A549 (cell line): ENCODE measurements around the gene GFM1. TPM values are rescaled to one million over a fixed set of nuclear protein-coding genes. Genes with fewer than 3 reads are reported as not detected.

Experiments used
- ATAC-seq, 2 experiments: fragments of 200-7000 bp in 1 of 2; fragments of >200 bp in 1 of 2; cut with Nextera tagmentation in 1 of 2; cut with Tn5 transposase in 1 of 2; 3 replicates each; pipeline versions ENCODE4 v1.8.0 to v1.9.1; 2018 to 2020; ENCODE audit warnings: mild to moderate bottlenecking in 1 of 2, moderate library complexity in 1 of 2
- CTCF ChIA-PET: fragments of 300-600 bp; sonication (Branson Sonifier 250); formaldehyde crosslinking; extraction: SDS; loops from one replicate; lab custom pipeline; 2021; ENCODE audit warnings: antibody characterized with exemption, inconsistent platforms; lab: Yijun Ruan, JAX
- POLR2A ChIA-PET: fragments of 350-600 bp; formaldehyde crosslinking; extraction: SDS; loops from one replicate; lab custom pipeline; 2021; ENCODE audit warnings: antibody characterized with exemption, inconsistent platforms; lab: Yijun Ruan, JAX
- DNase-seq, 2 experiments: peaks; one replicate each; pipeline versions ENCODE4 v3.0.0 to v3.0.0-alpha.2; 2011 to 2016; ENCODE audit warnings: low read depth in 1 of 2, low spot score in 1 of 2
- FAIRE-seq: peaks from 2 replicates; lab custom pipeline; 2011; peaks lifted over from hg19 to GRCh38; lab: Jason Lieb, UNC
- H3K27ac ChIP-seq, 2 experiments: fragments of >200 bp; sonication (Bioruptor Twin); formaldehyde crosslinking; 3 replicates each; pipeline ENCODE4 v1.5.1; 2016 to 2017
- H3K4me1 ChIP-seq: fragments of >200 bp; sonication (Bioruptor Twin); formaldehyde crosslinking; 3 replicates; pipeline ENCODE4 v1.6.1; 2016
- H3K4me2 ChIP-seq: fragments of >200 bp; sonication (Bioruptor Twin); formaldehyde crosslinking; 3 replicates; pipeline ENCODE4 v1.6.1; 2016
- H3K4me3 ChIP-seq: fragments of >200 bp; sonication (Bioruptor Twin); formaldehyde crosslinking; 3 replicates; pipeline ENCODE4 v1.5.1; 2016
- H3K9me3 ChIP-seq: fragments of >200 bp; sonication (Bioruptor Twin); formaldehyde crosslinking; 3 replicates; pipeline ENCODE4 v1.6.1; 2016
- BCL3 ChIP-seq: fragments of >200 bp; sonication (Bioruptor Twin); formaldehyde crosslinking; IDR thresholded peaks from 3 replicates; pipeline ENCODE4 v1.6.1; 2016
- CEBPB ChIP-seq, 2 experiments: fragments of >200 bp in 1 of 2; sonication (Bioruptor Twin) in 1 of 2; formaldehyde crosslinking in 1 of 2; IDR thresholded peaks; 2 replicates each; pipeline ENCODE4 v1.6.1; 2012 to 2016
- CHD2 ChIP-seq: fragments of 150-350 bp; IDR thresholded peaks from 2 replicates; pipeline ENCODE4 v1.6.1; 2014; ENCODE audit warnings: low read length; ENCODE audit not compliant: partially characterized antibody
- CTCF ChIP-seq: fragments of >200 bp; sonication (Bioruptor Twin); formaldehyde crosslinking; IDR thresholded peaks from 3 replicates; pipeline ENCODE4 v1.5.1; 2016
- ELK1 ChIP-seq: fragments of 150-350 bp; IDR thresholded peaks from 2 replicates; pipeline ENCODE4 v1.6.1; 2014; ENCODE audit warnings: low read depth, mild to moderate bottlenecking, low read length
- EP300 ChIP-seq, 2 experiments: fragments of >200 bp; sonication (Bioruptor Twin); formaldehyde crosslinking; IDR thresholded peaks; 2 replicates in 1 of 2; 3 replicates in 1 of 2; pipeline ENCODE4 v1.6.1; 2016 to 2017
- HDAC2 ChIP-seq: fragments of 200-600 bp; sonication (generic); IDR thresholded peaks from 2 replicates; pipeline ENCODE4 v1.6.1; 2016
- JUN ChIP-seq, 2 experiments: fragments of >200 bp; sonication (Bioruptor Twin); formaldehyde crosslinking; IDR thresholded peaks; 2 replicates in 1 of 2; 3 replicates in 1 of 2; pipeline ENCODE4 v1.6.1; 2016 to 2017
- MAX ChIP-seq: IDR thresholded peaks from 2 replicates; pipeline ENCODE4 v1.6.1; 2012
- PHF8 ChIP-seq: fragments of 200-600 bp; sonication (generic); IDR thresholded peaks from 2 replicates; pipeline ENCODE4 v1.6.1; 2016; ENCODE audit warnings: low read depth, mild to moderate bottlenecking, antibody characterized with exemption, moderate library complexity, borderline replicate concordance
- POLR2A ChIP-seq: IDR thresholded peaks from 2 replicates; pipeline ENCODE4 v1.6.1; 2012; ENCODE audit warnings: mild to moderate bottlenecking, low read length
- RAD21 ChIP-seq, 2 experiments: fragments of >200 bp in 1 of 2; sonication (Bioruptor Twin) in 1 of 2; formaldehyde crosslinking in 1 of 2; IDR thresholded peaks in 1 of 2; conservative IDR thresholded peaks in 1 of 2; 2 replicates in 1 of 2; 3 replicates in 1 of 2; pipeline ENCODE4 v1.6.1; 2012 to 2018; ENCODE audit warnings: inconsistent platforms in 1 of 2
- SMC3 ChIP-seq: fragments of >200 bp; sonication (Bioruptor Twin); formaldehyde crosslinking; IDR thresholded peaks from 3 replicates; pipeline ENCODE4 v1.6.1; 2018; ENCODE audit warnings: inconsistent platforms
- USF2 ChIP-seq: fragments of 450-650 bp; IDR thresholded peaks from 2 replicates; pipeline ENCODE4 v1.6.1; 2014; ENCODE audit warnings: antibody characterized with exemption
- ZC3H11A ChIP-seq: fragments of 450-650 bp; IDR thresholded peaks from 2 replicates; pipeline ENCODE4 v1.6.1; 2014; ENCODE audit warnings: antibody characterized with exemption, mild to moderate bottlenecking
- WGBS: methylation state at CpG from one replicate; pipeline ENCODE4 v1.1.6; 2017; ENCODE audit errors: missing lambda C conversion rate; 5-methylcytosine and 5-hydroxymethylcytosine counted together
- polyA plus RNA-seq, 4 experiments: library from polyadenylated mRNA; depleted of rRNA in 3 of 4; stranded (reverse); fragments of >200 nt; fragmentation: RNase III in 1 of 4; extraction: RNeasy Plus Mini Kit Qiagen cat#74134 plus additional on column Dnase treatment in 1 of 4; gene quantifications; 2 replicates in 3 of 4; 3 replicates in 1 of 4; pipeline ENCODE4 v1.2.3, GENCODE V29; 2011 to 2017

GFM1 gene
- polyA plus RNA-seq, 2 of the 4 experiments (the other 2 are of a cell fraction), result 48.8 to 71.4 TPM

GRCh38 chr3:158672215-158673176 is 28.2 kb downstream of the GFM1 start, which contains the start of gene LXN:
Gene LXN, minus strand, starts transcription at chr3:158672648. Its CDS starts 170 bp downstream, at chr3:158672478.
- H3K9me3 ChIP-seq, result no peaks in the 10 kb centered on the region
- WGBS, result 16% methylated on average over 26 of the region's 30 CpGs
- FAIRE-seq, result peak; percentile 28
- TF ChIP-seq ELK1, result no peak
- TF ChIP-seq RAD21 (conservative IDR thresholded peaks at IDR 0.05 in 1 of 2, IDR thresholded peaks at IDR 0.05 in 1 of 2), result peak; percentile 60 to 61; a peak in 4 of 5 replicates
- TF ChIP-seq MAX, result peak; percentile 55
- TF ChIP-seq BCL3, result 0 out of 3 replicates have a peak, but pooled peaks have one; percentile 28
- TF ChIP-seq EP300 (IDR thresholded peaks at IDR 0.05), result no peak
- peak; percentile 64; the same call in 1 of the 2 replicates for TF ChIP-seq PHF8
- peak; percentile 15 for TF ChIP-seq CHD2
- TF ChIP-seq POLR2A, result peak; percentile 64
- peak; percentile 66 for TF ChIP-seq CTCF
- peak; percentile 75 for TF ChIP-seq SMC3
- TF ChIP-seq, all 56 proteins: peak for 8
- peak within 1 kb of the TSS; percentile 82 to 90 for H3K27ac ChIP-seq
- ATAC-seq, result peak; percentile 100
- DNase-seq, result peak; percentile 89 to 96
- peaks cover 18% of the 10 kb centered on the region for H3K4me1 ChIP-seq
- ChIA-PET POLR2A (interaction anchor here (0.5 to 1.0 kb wide), 2 partner anchors 51 to 1184 kb away, joined by 3 read pairs; no protein-coding TSS in a partner anchor), CTCF (interaction anchor here (0.6 to 2.7 kb wide), 24 partner anchors 10 to 132 kb away, joined by 3 to 27 read pairs (median 4); partner anchors contain the start of gene GFM1)
- peak within 1 kb of the TSS; percentile 58 for H3K4me3 ChIP-seq
- peak within 1 kb of the TSS; percentile 88 for H3K4me2 ChIP-seq

- ATAC-seq (no peak), DNase-seq (no peak), FAIRE-seq (peak; percentile 28)
- POLR2A ChIA-PET, result no interaction called here
- TF ChIP-seq HDAC2 (no peak), USF2 (no peak), CTCF (no peak), CEBPB (IDR thresholded peaks at IDR 0.05) (no peak), JUN (IDR thresholded peaks at IDR 0.05) (no peak), ZC3H11A (no peak)
- Histone ChIP-seq H3K9me3 (no peaks in the 10 kb centered on the region), H3K27ac (no peak overlapping the region), H3K4me1 (peaks cover 9% of the 10 kb centered on the region; the same call in 2 of the 3 replicates), H3K4me2 (no peak overlapping the region), H3K4me3 (no peak overlapping the region)
- CTCF ChIA-PET, result interaction anchor here (1.5 to 2.0 kb wide), 3 partner anchors 19 to 35 kb away, joined by 4 to 5 read pairs (median 4); partner anchors contain the start of gene GFM1
- WGBS, result 74% methylated on average over 2 of the region's 2 CpGs
Observed at GRCh38 chr3:158678687-158679086, 34.4 kb downstream of the GFM1 start.
